OCI-LY7 (cell line): Measurements from ENCODE around the gene MNT. TPM values are rescaled to one million over a fixed set of nuclear protein-coding genes. Genes with fewer than 3 reads are reported as not detected.

Experiments
- BruUV-seq: library from RNA; stranded (reverse); fragments of 400-500 nt; replicated peaks from 2 replicates; lab custom pipeline; 2021; lab: Mats Ljungman, UMichigan
- CTCF ChIA-PET: fragments of 300-600 bp; sonication (Branson Sonifier 250); formaldehyde crosslinking; loops from one replicate; lab custom pipeline; 2022; ENCODE audit warnings: antibody characterized with exemption; ENCODE audit not compliant: unreplicated experiment; lab: Charles Lee
- POLR2A ChIA-PET: fragments of 300-600 bp; sonication (Branson Sonifier 250); formaldehyde crosslinking; loops from one replicate; lab custom pipeline; 2022; ENCODE audit warnings: antibody characterized with exemption; lab: Charles Lee
- DNase-seq: peaks from one replicate; pipeline ENCODE4 v3.0.0-alpha.2; 2015; ENCODE audit warnings: low spot score
- H2AFZ ChIP-seq: fragments of 200-600 bp; sonication (generic), shearing (Covaris generic); 2 replicates; pipeline ENCODE4 v1.6.1; 2014; ENCODE audit warnings: mild to moderate bottlenecking, antibody characterized with exemption, low read length, moderate library complexity
- H3K27ac ChIP-seq: fragments of 200-600 bp; sonication (generic); 2 replicates; pipeline ENCODE4 v1.5.1; 2014; ENCODE audit warnings: mixed run types, low read depth, mild to moderate bottlenecking, moderate library complexity, low read length, inconsistent platforms; ENCODE audit not compliant: poor library complexity, severe bottlenecking
- H3K36me3 ChIP-seq: fragments of 200-600 bp; sonication (generic); 2 replicates; pipeline ENCODE4 v1.6.1; 2014; ENCODE audit warnings: mild to moderate bottlenecking, antibody characterized with exemption, low read length, moderate library complexity, mixed read lengths; ENCODE audit not compliant: insufficient read depth
- H3K4me1 ChIP-seq: fragments of 200-600 bp; sonication (generic); 2 replicates; pipeline ENCODE4 v1.5.1; 2014; ENCODE audit warnings: mild to moderate bottlenecking, low read length; ENCODE audit not compliant: insufficient read depth, poor library complexity, severe bottlenecking
- H3K4me2 ChIP-seq: fragments of 200-600 bp; sonication (generic); 2 replicates; pipeline ENCODE4 v1.6.1; 2014; ENCODE audit warnings: mild to moderate bottlenecking, low read length
- H3K4me3 ChIP-seq: fragments of 200-600 bp; sonication (generic); 2 replicates; pipeline ENCODE4 v1.5.1; 2014; ENCODE audit warnings: mild to moderate bottlenecking, low read depth, low read length; ENCODE audit not compliant: poor library complexity, severe bottlenecking
- H3K79me2 ChIP-seq: fragments of 200-600 bp; sonication (generic); 2 replicates; pipeline ENCODE4 v1.6.1; 2016; ENCODE audit warnings: low read depth, mild to moderate bottlenecking, low read length, moderate library complexity, mixed read lengths; ENCODE audit not compliant: insufficient read depth
- H3K9me2 ChIP-seq: fragments of 200-600 bp; sonication (generic); 2 replicates; pipeline ENCODE4 v1.6.1; 2016; ENCODE audit warnings: mild to moderate bottlenecking, low read length, mixed read lengths; ENCODE audit not compliant: insufficient read depth
- H3K9me3 ChIP-seq: fragments of 200-600 bp; sonication (generic); 2 replicates; pipeline ENCODE4 v1.6.1; 2014; ENCODE audit warnings: mild to moderate bottlenecking, mixed run types, low read length, mixed read lengths
- H4K20me1 ChIP-seq: fragments of 200-600 bp; sonication (generic); 2 replicates; pipeline ENCODE4 v1.6.1; 2014; ENCODE audit warnings: mild to moderate bottlenecking, antibody characterized with exemption, low read length, moderate library complexity, mixed read lengths; ENCODE audit not compliant: insufficient read depth
- EZH2phosphoT487 ChIP-seq: fragments of 200-600 bp; sonication (generic); IDR thresholded peaks from 2 replicates; pipeline ENCODE4 v1.6.1; 2018; ENCODE audit warnings: low read depth, borderline replicate concordance, mild to moderate bottlenecking, mixed run types, antibody characterized with exemption, low read length, moderate library complexity, mixed read lengths
- intact Hi-C: fragments of 100-400 bp; cut with micrococcal nuclease; formaldehyde crosslinking; loops from one replicate; pipeline ENCODE4 v1.10.0; 2022; ENCODE audit not compliant: unreplicated experiment
- total RNA-seq, 2 experiments: library from RNA; depleted of rRNA in 1 of 2; stranded (reverse); fragments of >200 nt in 1 of 2; shearing (Covaris generic) in 1 of 2; gene quantifications; 2 replicates each; pipeline ENCODE4 v1.2.3, GENCODE V29; 2014 to 2022
- TF ChIP-seq, protein P1 (sequence below): fragments of 200-600 bp; sonication (generic); conservative IDR thresholded peaks from 2 replicates; pipeline ENCODE4 v1.5.1; 2014; ENCODE audit warnings: mild to moderate bottlenecking, antibody characterized with exemption, low read length, moderate library complexity, mixed read lengths

The MNT gene
- total RNA-seq, 2 experiments from 2014 or later, result 22.2 to 60.0 TPM

DNA sequence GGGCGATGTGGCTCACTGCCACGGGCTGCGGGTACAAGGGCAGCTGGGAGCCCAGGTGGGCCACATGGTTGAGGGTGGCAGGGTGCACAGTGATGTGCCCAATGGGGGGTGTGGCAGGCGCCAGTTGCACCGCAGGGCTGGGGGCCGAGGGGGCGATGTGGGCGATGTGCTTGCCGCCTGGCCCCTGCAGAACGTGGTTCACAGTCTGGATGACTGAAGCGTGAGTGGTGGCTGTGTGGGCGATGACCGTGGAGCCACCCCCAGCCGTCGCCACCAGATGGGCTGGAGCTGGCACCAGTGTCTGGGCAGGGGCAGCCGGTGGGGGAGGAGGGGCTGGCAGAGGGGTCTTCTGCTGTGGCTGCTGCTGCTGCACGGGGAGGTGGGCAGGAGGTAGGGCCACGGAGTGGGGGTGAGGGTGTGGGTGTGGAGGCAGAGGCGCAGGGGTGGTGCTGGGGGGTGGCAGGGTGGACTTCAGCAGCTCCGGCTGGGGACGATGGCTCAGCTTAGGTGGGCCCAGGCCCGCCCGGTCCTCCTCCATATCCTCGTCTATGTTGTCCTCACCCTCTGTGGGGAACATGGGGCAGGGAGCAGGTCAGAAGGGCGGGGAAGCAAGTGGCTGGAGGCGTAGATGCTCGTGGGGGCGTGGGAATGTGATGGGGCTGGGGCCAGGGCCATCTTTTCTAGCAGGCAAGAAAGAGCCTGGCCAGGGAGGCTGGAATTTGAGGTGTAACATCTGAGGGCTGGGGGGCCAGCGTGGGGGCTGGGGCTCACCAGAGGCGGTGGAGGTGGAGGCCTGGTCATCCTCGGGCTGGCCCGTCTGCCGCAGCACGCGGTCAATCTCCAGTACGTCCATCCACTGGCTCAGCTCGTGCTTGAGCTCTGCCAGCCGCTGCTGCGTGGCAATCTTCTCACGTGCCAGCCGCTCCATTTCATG lies 13.5 kb downstream of the MNT start:
- BruUV-seq, result no TSS peak
- Histone ChIP-seq H3K4me2 (no peak overlapping the region), H3K9me3 (no peaks in the 10 kb centered on the region), H3K4me3 (no peak overlapping the region), H3K9me2 (no peaks in the 10 kb centered on the region), H2AFZ (no peak overlapping the region), H3K79me2 (peaks cover 10% of the 10 kb centered on the region; the same call in 1 of the 2 replicates), H3K27ac (no peak overlapping the region), H3K36me3 (peaks cover 7% of the 10 kb centered on the region; the same call in 1 of the 2 replicates), H4K20me1 (no peaks in the 10 kb centered on the region), H3K4me1 (peaks cover 21% of the 10 kb centered on the region)
- ChIA-PET CTCF (no interaction called here), POLR2A (no interaction called here)
- intact Hi-C loops, result no loop called here
- DNase-seq, result no peak
- TF ChIP-seq, protein P1, sequence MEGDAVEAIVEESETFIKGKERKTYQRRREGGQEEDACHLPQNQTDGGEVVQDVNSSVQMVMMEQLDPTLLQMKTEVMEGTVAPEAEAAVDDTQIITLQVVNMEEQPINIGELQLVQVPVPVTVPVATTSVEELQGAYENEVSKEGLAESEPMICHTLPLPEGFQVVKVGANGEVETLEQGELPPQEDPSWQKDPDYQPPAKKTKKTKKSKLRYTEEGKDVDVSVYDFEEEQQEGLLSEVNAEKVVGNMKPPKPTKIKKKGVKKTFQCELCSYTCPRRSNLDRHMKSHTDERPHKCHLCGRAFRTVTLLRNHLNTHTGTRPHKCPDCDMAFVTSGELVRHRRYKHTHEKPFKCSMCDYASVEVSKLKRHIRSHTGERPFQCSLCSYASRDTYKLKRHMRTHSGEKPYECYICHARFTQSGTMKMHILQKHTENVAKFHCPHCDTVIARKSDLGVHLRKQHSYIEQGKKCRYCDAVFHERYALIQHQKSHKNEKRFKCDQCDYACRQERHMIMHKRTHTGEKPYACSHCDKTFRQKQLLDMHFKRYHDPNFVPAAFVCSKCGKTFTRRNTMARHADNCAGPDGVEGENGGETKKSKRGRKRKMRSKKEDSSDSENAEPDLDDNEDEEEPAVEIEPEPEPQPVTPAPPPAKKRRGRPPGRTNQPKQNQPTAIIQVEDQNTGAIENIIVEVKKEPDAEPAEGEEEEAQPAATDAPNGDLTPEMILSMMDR, result no peak
- no peak for TF ChIP-seq EZH2phosphoT487

DNA sequence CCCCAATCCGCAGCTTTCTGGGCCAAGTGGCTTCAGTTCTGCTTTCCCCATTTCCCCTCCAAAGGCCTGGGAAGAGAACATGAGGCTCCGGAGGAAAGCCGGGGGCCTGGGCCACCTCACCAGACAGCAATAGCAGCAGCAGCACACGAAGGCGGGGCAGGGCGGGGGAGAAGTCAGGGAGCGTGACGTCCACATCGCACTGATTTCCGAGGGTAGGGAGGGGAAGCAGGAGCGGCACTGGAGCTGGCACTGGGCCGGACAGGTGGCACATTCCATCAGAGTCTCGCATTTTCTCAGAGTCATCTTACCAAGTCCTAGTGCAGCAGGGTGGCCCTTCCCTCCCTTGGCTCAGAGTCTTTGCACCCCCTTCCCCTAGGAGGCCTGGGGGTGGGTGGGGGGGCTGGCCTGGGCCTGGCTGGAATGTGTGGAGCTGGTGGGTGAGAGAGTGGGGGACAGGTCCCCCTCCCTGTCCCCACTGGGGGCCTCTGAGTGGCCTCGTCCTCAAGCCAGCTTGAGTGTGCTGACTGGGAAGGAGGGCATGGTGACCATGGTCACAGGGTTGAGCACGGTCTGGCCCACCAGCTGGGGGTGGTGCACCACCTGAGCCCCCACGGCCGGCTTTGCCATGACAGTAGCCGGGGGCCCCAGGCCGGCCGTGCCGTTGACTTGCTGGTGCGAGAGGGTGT lies 14.3 kb downstream of the MNT start:
- ChIA-PET CTCF (no interaction called here), POLR2A (no interaction called here)
- Histone ChIP-seq H3K9me2 (no peaks in the 10 kb centered on the region), H3K36me3 (peaks cover 5% of the 10 kb centered on the region; the same call in 1 of the 2 replicates), H3K9me3 (no peaks in the 10 kb centered on the region), H3K27ac (no peak overlapping the region), H4K20me1 (no peaks in the 10 kb centered on the region), H2AFZ (no peak overlapping the region), H3K4me3 (no peak overlapping the region), H3K4me1 (peaks cover 16% of the 10 kb centered on the region), H3K79me2 (peaks cover 4% of the 10 kb centered on the region; the same call in 1 of the 2 replicates), H3K4me2 (no peak overlapping the region)
- TF ChIP-seq, protein P1, result no peak
- no peak for TF ChIP-seq EZH2phosphoT487
- DNase-seq, result no peak
- BruUV-seq, result no TSS peak
- intact Hi-C loops, result no loop called here
